Stimulated activated memory B cell treated with anti-CD40 and anti-IgM and Interleukin-4, amounts not matched to agents 10 μg/mL and 1 μg/mL and 100 μg/mL, for 72 hours (primary cell): ENCODE results near the gene POP4.
"Not testable (repeated sequence)": the region's sequence is repeated elsewhere in the genome, so short reads cannot be mapped to it uniquely, and the experiment has no call there.

Experiments
- ATAC-seq: fragments of 150-1000 bp; cut with Tn5 transposase; 2 replicates; pipeline ENCODE4 v1.10.0; 2021
- H3K27ac Mint-ChIP-seq: one replicate; pipeline ENCODE4 v1.8.0; 2022; ENCODE audit warnings: mild to moderate bottlenecking, mixed read lengths
- H3K27me3 Mint-ChIP-seq: one replicate; pipeline ENCODE4 v1.8.0; 2022; ENCODE audit warnings: mixed read lengths
- H3K36me3 Mint-ChIP-seq: one replicate; pipeline ENCODE4 v1.8.0; 2022; ENCODE audit warnings: mixed read lengths
- H3K4me1 Mint-ChIP-seq: one replicate; pipeline ENCODE4 v1.8.0; 2022; ENCODE audit warnings: mixed read lengths
- H3K4me3 Mint-ChIP-seq: one replicate; pipeline ENCODE4 v1.8.0; 2022; ENCODE audit warnings: mild to moderate bottlenecking, moderate library complexity, mixed read lengths
- H3K9me3 Mint-ChIP-seq: one replicate; pipeline ENCODE4 v1.8.0; 2022; ENCODE audit warnings: mixed read lengths

Gene POP4

GRCh38 chr19:29605653-29606419, at the start of gene POP4:
POP4 (plus strand) TSS chr19:29606283; CDS start chr19:29606319, 36 bp downstream.
- Mint-ChIP-seq H3K4me3 (peak within 1 kb of the TSS; percentile 100), H3K36me3 (peaks cover 16% of the 10 kb centered on the region), H3K9me3 (no peaks in the 10 kb centered on the region), H3K27me3 (no peaks in the 10 kb centered on the region), H3K27ac (peak within 1 kb of the TSS; percentile 99), H3K4me1 (peaks cover 27% of the 10 kb centered on the region)
- ATAC-seq, result peak; percentile 87

GRCh38 chr19:29559110-29559509, 47.0 kb upstream of the POP4 start:
- ATAC-seq, H3K4me1 Mint-ChIP-seq, H3K36me3 Mint-ChIP-seq, H3K4me3 Mint-ChIP-seq, H3K27ac Mint-ChIP-seq: not testable (repeated sequence)
- H3K27me3 Mint-ChIP-seq, result peaks cover 20% of the 10 kb centered on the region
- H3K9me3 Mint-ChIP-seq, result peaks cover 18% of the 10 kb centered on the region

GRCh38 chr19:29559743-29560142, 46.3 kb upstream of the POP4 start:
- H3K9me3 Mint-ChIP-seq, result peaks cover 15% of the 10 kb centered on the region
- no peak overlapping the region for H3K27ac Mint-ChIP-seq
- no peak overlapping the region for H3K4me3 Mint-ChIP-seq
- peaks cover 25% of the 10 kb centered on the region for H3K27me3 Mint-ChIP-seq
- no peaks in the 10 kb centered on the region for H3K4me1 Mint-ChIP-seq
- no peak for ATAC-seq
- no peaks in the 10 kb centered on the region for H3K36me3 Mint-ChIP-seq

- no peak overlapping the region for H3K27ac Mint-ChIP-seq
- no peak for ATAC-seq
- H3K36me3 Mint-ChIP-seq, result no peaks in the 10 kb centered on the region
- H3K4me3 Mint-ChIP-seq, result no peak overlapping the region
- H3K4me1 Mint-ChIP-seq, result no peaks in the 10 kb centered on the region
- peaks cover 9% of the 10 kb centered on the region for H3K9me3 Mint-ChIP-seq
- peaks cover 27% of the 10 kb centered on the region for H3K27me3 Mint-ChIP-seq
These were observed 45.6 kb upstream of the POP4 start for GRCh38 chr19:29560313-29561075.

GRCh38 chr19:29561601-29562000, 44.5 kb upstream of the POP4 start:
- peaks cover 32% of the 10 kb centered on the region for H3K27me3 Mint-ChIP-seq
- H3K27ac Mint-ChIP-seq, result no peak overlapping the region
- no peak for ATAC-seq
- peaks cover 8% of the 10 kb centered on the region for H3K9me3 Mint-ChIP-seq
- H3K4me1 Mint-ChIP-seq, result no peaks in the 10 kb centered on the region
- H3K36me3 Mint-ChIP-seq, result no peaks in the 10 kb centered on the region
- no peak overlapping the region for H3K4me3 Mint-ChIP-seq

- Mint-ChIP-seq H3K9me3 (peaks cover 8% of the 10 kb centered on the region), H3K4me3 (no peak overlapping the region), H3K36me3 (no peaks in the 10 kb centered on the region), H3K4me1 (no peaks in the 10 kb centered on the region), H3K27me3 (peaks cover 42% of the 10 kb centered on the region), H3K27ac (no peak overlapping the region)
- no peak for ATAC-seq
These were observed 43.5 kb upstream of the POP4 start for GRCh38 chr19:29562299-29563297.

GRCh38 chr19:29563486-29564101, 42.5 kb upstream of the POP4 start:
- peaks cover 50% of the 10 kb centered on the region for H3K27me3 Mint-ChIP-seq
- H3K4me1 Mint-ChIP-seq, result no peaks in the 10 kb centered on the region
- no peak overlapping the region for H3K27ac Mint-ChIP-seq
- no peaks in the 10 kb centered on the region for H3K36me3 Mint-ChIP-seq
- H3K4me3 Mint-ChIP-seq, result no peak overlapping the region
- ATAC-seq, result no peak
- peaks cover 4% of the 10 kb centered on the region for H3K9me3 Mint-ChIP-seq

- no peaks in the 10 kb centered on the region for H3K9me3 Mint-ChIP-seq
- no peaks in the 10 kb centered on the region for H3K36me3 Mint-ChIP-seq
- no peak overlapping the region for H3K4me3 Mint-ChIP-seq
- no peaks in the 10 kb centered on the region for H3K4me1 Mint-ChIP-seq
- H3K27ac Mint-ChIP-seq, result no peak overlapping the region
- H3K27me3 Mint-ChIP-seq, result peaks cover 56% of the 10 kb centered on the region
- ATAC-seq, result no peak
These were observed 41.5 kb upstream of the POP4 start for GRCh38 chr19:29564574-29565005.

GRCh38 chr19:29565171-29565570, 40.9 kb upstream of the POP4 start:
- H3K27ac Mint-ChIP-seq, result no peak overlapping the region
- no peaks in the 10 kb centered on the region for H3K4me1 Mint-ChIP-seq
- no peaks in the 10 kb centered on the region for H3K9me3 Mint-ChIP-seq
- H3K4me3 Mint-ChIP-seq, result no peak overlapping the region
- H3K36me3 Mint-ChIP-seq, result no peaks in the 10 kb centered on the region
- ATAC-seq, result no peak
- H3K27me3 Mint-ChIP-seq, result peaks cover 61% of the 10 kb centered on the region

- Mint-ChIP-seq H3K4me1 (no peaks in the 10 kb centered on the region), H3K9me3 (no peaks in the 10 kb centered on the region), H3K27me3 (peaks cover 71% of the 10 kb centered on the region), H3K36me3 (no peaks in the 10 kb centered on the region), H3K4me3 (no peak overlapping the region), H3K27ac (no peak overlapping the region)
- ATAC-seq, result no peak
These were observed 39.5 kb upstream of the POP4 start for GRCh38 chr19:29566496-29567054.

GRCh38 chr19:29567366-29567915, 38.6 kb upstream of the POP4 start:
- Mint-ChIP-seq H3K27me3 (peaks cover 79% of the 10 kb centered on the region), H3K36me3 (no peaks in the 10 kb centered on the region), H3K4me1 (no peaks in the 10 kb centered on the region), H3K9me3 (no peaks in the 10 kb centered on the region), H3K4me3 (no peak overlapping the region), H3K27ac (no peak overlapping the region)
- ATAC-seq, result no peak

- H3K4me1 Mint-ChIP-seq, result no peaks in the 10 kb centered on the region
- H3K36me3 Mint-ChIP-seq, result no peaks in the 10 kb centered on the region
- no peak for ATAC-seq
- peaks cover 82% of the 10 kb centered on the region for H3K27me3 Mint-ChIP-seq
- H3K27ac Mint-ChIP-seq, result no peak overlapping the region
- H3K9me3 Mint-ChIP-seq, result no peaks in the 10 kb centered on the region
- no peak overlapping the region for H3K4me3 Mint-ChIP-seq
These were observed 37.8 kb upstream of the POP4 start for GRCh38 chr19:29568036-29569025.
